Fibroblast of pulmonary artery (primary cell): Measurements from ENCODE around the gene NEDD4L.
A peak's percentile ranks its signal among the peaks of the same experiment; 100 is the strongest.

Source experiments
- DNase-seq: peaks from one replicate; pipeline ENCODE4 v3.0.0-alpha.2; 2010; ENCODE audit warnings: low read depth
- H3K4me3 ChIP-seq: replicated peaks from 2 replicates; pipeline ENCODE4 v1.5.1; 2011; ENCODE audit warnings: low read depth, mild to moderate bottlenecking, control low read depth, low read length, moderate library complexity
- TF ChIP-seq, protein P1 (sequence below): IDR thresholded peaks from 2 replicates; pipeline ENCODE4 v1.5.1; 2011; ENCODE audit warnings: mild to moderate bottlenecking, control low read depth, low read length, inconsistent platforms; ENCODE audit errors: missing control alignments

The NEDD4L gene

DNA sequence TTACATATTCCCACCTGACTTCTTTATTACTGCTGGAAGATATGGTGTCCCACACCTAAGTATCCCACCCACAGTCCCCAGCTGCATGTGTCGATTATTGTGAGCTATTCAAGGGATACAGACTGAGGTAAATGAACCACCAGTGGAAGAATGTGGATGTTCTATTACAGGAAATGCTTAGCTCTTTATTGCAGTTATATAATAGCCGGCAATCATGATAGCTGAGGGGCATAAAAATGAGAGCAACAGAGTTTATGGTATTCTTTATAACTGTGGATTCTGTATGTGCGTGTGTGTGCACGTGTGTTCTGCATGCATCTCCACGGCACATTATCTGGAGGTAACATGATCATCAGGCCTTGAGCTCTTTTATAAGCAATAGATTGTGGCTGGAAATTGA lies 198.9 kb downstream of the NEDD4L start:
- TF ChIP-seq, protein P1, sequence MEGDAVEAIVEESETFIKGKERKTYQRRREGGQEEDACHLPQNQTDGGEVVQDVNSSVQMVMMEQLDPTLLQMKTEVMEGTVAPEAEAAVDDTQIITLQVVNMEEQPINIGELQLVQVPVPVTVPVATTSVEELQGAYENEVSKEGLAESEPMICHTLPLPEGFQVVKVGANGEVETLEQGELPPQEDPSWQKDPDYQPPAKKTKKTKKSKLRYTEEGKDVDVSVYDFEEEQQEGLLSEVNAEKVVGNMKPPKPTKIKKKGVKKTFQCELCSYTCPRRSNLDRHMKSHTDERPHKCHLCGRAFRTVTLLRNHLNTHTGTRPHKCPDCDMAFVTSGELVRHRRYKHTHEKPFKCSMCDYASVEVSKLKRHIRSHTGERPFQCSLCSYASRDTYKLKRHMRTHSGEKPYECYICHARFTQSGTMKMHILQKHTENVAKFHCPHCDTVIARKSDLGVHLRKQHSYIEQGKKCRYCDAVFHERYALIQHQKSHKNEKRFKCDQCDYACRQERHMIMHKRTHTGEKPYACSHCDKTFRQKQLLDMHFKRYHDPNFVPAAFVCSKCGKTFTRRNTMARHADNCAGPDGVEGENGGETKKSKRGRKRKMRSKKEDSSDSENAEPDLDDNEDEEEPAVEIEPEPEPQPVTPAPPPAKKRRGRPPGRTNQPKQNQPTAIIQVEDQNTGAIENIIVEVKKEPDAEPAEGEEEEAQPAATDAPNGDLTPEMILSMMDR = no peak
- no peak overlapping the region for H3K4me3 ChIP-seq
- DNase-seq = no peak

DNA sequence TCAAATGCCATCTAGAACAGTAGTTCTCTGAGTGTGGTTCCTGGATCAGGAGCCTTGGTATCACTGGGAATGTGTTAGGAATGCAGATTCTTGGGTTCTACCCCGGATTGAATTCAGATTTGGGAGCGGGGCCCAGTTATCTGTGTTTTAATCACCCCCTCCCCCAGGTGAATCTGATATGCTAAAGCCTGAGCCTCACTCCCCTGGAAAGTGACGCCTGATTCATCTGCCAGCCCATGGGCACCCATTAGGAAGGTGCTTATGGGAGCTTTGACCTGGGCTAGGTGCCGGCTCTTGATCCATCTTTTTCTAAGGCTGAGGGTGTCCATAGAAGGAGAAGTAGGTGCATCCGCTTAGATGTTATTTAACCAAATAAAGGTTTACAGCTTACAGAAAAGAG lies 199.4 kb downstream of the NEDD4L start:
- no peak for DNase-seq
- TF ChIP-seq, protein P1 = no peak
- no peak overlapping the region for H3K4me3 ChIP-seq

DNA sequence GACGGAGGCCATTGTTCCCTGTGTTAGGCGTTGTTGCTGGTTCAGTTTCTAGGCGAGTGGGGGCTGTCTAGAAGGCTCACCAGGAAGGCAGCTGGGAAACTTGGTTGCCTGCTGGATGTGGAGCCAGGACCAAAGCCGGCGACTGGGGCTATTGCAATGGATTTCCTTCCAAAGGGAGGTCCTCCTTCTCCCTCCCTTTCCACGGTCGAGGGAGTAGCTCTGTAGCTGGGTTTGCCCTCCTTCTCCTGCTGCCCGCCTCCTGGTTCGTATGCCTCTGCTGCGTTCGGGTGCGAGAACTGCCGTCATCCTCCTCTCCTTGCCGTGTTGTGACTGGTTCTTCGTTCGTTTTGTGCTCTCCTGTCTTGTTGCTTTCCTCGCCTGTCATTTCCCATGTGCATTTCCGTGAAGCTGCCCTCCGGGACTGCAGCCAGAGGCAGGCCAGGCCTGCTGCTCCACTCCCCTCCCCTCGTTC lies 203.4 kb downstream of the NEDD4L start:
- H3K4me3 ChIP-seq = no peak overlapping the region
- DNase-seq = peak; percentile 45
- TF ChIP-seq, protein P1 = no peak

DNA sequence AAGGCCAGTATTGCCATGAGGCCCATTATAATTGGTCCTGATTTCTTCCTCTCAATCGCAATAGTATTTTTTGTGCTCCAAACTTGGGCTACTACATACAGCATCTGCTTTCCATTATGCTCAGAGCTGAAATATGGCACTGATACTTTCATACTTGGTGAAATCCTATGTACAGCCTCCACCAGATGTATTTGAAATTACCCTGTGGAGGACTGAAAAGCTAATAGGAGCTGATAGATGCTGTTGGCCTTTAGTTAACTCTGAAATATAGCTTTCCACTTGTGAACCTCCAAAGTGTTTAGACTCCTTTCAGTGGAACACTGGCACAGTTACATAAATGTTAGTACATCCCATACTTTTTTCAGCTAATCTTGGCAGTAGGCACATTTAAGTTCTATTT lies 205.7 kb downstream of the NEDD4L start:
- H3K4me3 ChIP-seq = no peak overlapping the region
- no peak for DNase-seq
- TF ChIP-seq, protein P1 = no peak

DNA sequence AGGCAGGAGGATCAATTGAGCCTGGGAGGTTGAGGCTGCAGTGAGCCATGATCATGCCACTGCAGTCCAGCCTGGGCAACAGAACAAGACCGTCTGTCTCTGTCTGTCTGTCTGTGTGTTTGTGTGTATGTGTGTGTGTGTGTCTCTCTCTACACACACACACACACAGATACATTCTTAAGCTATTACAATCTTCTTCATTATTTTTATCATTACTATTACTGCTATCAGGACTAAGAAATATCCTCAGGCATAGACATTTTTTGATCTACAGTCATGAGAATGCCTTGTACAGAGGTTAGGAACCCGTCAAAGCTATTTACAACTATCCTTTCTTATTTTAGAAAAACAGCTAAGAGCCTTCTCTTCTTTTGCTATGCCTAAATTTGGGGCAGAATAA lies 207.4 kb downstream of the NEDD4L start:
- H3K4me3 ChIP-seq = no peak overlapping the region
- no peak for DNase-seq
- TF ChIP-seq, protein P1 = no peak

DNA sequence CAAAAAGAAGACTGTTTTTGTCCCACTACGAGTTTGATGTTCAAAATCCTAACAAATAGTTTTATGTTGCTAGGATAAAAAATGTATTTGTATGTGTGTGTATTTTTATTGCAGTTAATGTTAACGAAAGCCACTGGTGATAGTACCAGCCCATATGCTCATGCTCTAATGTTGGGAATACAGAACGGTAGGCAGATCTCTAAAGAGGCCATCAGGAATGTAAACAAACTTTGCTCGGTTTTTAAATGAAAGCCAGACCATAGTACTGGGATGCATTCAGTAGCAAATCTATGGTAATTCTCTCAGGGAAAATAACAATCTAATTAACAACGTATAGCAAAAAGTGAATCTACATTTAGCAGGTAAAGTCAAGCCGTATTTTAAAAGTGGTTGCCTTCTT lies 208.1 kb downstream of the NEDD4L start:
- H3K4me3 ChIP-seq = no peak overlapping the region
- TF ChIP-seq, protein P1 = no peak
- DNase-seq = no peak

DNA sequence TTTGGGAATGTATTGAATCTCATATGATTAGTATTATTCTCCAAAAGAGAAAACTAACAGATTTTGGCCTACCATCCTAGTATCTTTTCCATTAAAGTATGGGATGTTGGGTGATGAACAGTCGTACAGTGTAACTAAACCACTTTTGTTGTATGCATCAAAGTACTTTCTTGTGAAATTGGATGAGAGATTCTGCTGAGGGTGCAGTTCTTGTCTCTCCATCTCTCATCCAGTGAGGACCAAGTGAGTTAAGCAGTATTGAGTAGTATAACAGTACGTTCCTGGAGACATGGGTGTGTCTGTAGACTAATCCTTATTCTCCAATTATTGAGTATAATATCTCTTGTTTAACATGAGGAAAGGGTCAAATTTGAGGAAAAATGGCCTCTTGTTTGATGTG lies 209.3 kb downstream of the NEDD4L start:
- no peak for DNase-seq

More for the DNA sequence above, 209.3 kb downstream of the NEDD4L start:
- H3K4me3 ChIP-seq = no peak overlapping the region
- TF ChIP-seq, protein P1 = no peak
